Renal cortex interstitium (tissue), 11 donors: ENCODE measurements around the gene PROSER3. TPM values are rescaled to one million over a fixed set of nuclear protein-coding genes. Genes with fewer than 3 reads are reported as not detected.
"Not testable (repeated sequence)": the region's sequence is repeated elsewhere in the genome, so short reads cannot be mapped to it uniquely, and the experiment has no call there.

Source experiments
- DNase-seq, 11 donors: peaks; one replicate each; pipeline ENCODE4 v3.0.0-alpha.2; 2013; ENCODE audit warnings: low read depth in 9 of 11, low spot score in 4 of 11; ENCODE audit errors: extremely low read depth in 1 of 11
- polyA plus RNA-seq, 3 donors: library from polyadenylated mRNA; unstranded; fragments of 120-200 nt; gene quantifications; one replicate each; pipeline ENCODE4 v1.2.1, GENCODE V29; 2013; ENCODE audit not compliant: insufficient read length in 3 of 3

Gene PROSER3
- polyA plus RNA-seq, 3 donors, result 14.5 to 23.7 (median 16.3) TPM

DNA sequence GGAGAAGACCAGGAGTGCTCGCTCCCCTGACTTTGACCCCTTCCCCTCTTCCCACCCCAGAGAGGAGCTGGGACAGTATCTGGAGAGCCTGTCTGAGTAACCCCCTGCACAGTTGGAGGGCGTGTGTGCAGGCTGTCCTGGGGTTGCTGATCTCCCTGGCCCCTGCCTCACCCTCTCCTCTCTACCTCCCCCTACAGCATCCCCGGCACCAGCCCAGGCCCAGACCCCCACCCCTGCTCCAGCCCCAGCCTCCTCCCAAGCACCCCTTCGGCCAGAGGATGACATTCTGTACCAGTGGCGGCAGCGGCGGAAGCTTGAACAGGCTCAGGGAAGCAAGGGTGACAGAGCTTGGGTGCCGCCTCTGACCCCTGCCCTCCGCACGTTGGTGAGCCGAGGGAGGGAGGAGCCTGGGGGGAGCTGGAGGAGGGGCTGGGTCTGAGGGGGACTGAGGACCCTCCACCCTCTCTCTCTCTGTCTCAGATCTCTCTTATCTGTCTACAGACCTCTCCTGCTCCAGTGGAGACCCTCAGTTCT lies 8.7 kb downstream of the PROSER3 start:
- no peak for DNase-seq

DNA sequence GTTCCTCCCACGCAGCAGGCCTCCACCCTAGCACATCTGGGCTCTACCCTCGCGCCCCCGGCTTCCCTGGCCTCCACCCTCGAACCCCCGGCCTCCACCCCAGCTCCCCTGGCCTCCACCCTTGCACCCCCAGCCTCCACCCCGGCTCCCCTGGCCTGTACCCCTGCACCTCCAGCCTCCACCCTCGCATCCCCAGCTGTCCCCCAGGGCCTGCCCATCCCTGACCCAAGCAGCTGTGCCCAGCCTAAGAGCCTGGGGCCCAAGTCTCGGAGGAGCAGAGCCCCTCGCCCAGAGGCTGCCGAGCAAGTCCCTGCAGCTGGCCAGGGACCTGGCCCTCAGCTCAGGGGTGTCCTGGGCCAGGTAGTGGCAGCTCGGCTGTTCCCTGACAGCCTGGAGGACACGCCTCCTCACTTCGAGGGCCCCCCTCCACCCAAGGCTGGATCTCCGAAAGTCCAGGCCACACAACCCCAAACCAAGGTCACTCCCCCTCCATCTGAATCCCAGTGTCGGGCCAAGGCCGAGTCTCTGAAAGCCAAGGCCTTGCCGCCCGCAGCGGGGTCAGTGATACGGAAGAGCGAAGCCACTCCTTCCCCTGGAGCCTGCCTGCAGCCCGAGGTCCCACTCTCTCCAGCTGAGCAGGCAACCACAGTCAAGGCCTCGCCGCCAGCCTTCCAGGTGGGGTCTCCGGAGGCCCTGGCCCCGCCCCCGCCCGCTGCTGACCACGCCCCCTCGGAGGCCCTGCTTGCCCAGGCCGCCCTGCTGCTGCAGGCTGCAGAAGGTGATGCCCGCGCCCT lies 9.5 kb downstream of the PROSER3 start:
- peak in 2 of 11 donors; percentile 52 to 67 for DNase-seq

DNA sequence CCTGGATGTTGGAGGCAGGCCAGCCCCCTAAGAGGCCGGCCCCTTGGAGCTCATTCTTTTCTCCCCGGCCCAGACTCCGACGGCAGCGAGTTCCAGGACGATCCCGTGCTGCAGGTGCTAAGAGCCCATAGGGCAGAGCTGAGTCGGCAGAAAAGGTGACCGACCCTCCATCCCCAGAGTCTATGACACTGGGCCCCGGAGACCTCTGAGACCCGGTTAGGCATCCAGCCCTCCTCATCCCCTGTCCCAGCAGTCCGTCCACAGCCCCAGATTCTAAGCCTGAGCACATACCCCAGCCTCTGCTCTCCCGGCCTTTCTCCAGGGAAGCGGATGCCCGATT lies 10.1 kb downstream of the PROSER3 start:
- no peak for DNase-seq

DNA sequence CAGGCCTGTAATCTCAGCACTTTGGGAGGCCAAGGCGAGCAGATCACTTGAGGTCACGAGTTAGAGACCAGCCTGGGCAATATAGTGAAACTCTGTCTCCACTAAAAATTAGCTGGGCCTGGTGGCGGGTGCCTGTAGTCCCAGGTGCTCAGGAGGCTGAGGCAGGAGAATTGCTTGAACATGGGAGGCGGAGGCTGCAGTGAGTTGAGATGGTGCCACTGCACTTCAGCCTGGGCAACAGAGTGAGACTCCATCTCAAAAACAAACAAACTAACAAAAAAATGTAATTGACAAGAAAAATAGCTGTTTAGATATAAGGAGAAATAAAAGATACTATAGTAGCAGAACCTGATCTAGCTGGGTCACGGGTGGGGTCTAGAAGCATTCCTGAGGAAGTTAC lies 14.4 kb downstream of the PROSER3 start:
- not testable (repeated sequence) for DNase-seq

GRCh38 chr19:35773020-35773806 lies 15.2 kb downstream of the PROSER3 start:
- DNase-seq, result no peak

DNA sequence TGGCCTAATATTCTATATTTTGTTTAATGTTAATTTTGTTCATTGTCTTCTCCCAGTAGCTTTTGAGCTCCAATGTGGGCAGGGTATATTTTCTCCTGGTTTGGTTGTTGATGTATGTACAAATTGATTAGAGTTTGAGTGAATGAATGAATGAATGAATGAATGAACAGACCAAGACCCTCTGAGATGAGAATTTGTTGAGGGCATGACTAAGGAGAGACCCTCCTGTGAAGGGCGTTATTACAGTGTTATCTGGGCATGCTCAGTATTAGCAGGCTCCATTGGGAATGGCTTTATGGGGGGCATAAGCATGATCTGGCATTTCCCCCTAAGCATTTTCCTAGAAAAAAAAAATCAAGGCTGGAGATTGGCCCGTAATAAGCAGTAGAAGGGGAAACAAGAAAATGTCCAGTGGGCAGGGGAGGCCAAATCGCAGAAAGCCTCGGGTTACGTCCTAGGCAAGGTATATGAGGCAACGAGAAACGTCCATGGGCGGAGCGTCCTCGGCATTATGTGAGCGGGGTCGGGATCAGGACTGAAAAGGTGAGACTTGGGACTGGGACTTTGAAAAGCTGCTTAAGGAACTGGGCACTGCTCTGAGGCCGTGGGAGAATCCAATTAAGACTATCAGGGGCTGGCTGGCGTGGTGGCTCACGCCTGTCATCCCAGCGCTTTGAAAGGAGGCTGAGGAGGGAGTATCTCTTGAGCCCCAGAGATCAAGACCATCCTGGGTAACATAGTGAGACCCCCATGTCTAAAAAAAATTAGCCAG lies 16.5 kb downstream of the PROSER3 start:
- no peak for DNase-seq

DNA sequence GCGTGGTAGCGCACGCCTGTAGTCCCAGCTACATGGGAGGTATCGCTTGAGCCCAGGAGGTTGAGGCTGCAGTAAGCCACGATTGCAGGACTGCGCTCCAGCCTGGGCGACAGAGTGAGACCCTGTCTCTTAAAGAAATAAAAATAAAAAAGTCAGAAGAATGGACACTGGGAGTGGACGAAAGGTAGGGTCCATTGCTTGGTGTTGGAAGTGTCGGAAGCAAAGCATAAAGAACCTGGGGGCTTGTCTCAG lies 17.0 kb downstream of the PROSER3 start:
- DNase-seq, result no peak

DNA sequence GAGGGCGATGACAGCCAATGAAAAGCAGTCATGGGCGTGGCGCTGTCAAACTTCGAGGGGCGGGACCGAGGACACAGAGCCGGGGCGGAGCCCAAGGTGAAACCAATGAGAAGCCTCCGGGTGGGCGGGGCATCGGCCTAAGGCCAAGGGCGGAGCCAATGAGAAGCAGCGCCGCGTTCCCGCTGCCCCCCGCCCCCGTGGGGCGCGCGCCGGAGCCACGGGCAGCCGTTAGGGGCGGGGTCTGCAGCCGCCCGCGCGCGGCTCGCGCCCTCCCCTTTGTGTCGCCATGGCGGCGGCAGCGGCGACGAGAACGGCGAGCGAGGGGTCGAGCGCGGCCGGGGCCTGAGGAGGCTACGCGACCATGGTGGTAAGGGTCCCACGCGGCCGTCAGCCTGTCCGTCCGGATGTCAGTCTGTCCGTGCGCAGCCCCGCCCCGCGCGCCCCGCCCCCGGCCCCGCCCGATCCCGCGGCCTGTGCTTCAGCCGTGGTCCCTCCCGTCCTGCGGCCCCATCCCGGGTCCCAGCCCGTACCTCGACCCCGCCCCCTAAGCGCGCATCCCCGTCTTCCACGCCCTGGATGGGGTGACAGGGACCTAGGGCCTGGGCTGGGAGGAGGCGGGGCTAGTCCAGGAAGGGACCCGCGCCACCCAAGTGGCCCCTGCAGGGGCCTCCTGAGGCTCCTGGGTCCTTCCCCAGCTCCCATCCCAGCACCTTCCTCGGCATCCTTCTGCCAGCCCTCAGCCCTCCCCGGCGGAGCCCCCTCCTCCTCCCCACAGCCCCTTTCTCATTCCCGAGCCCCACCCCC lies 17.5 kb downstream of the PROSER3 start, which contains the start of gene ARHGAP33:
Gene ARHGAP33 (plus strand): TSS at position 267 of the 804 bp plus-strand sequence. CDS start 95 bp downstream, at position 362.
- peak; percentile 91 to 98 (median 97) for DNase-seq

DNA sequence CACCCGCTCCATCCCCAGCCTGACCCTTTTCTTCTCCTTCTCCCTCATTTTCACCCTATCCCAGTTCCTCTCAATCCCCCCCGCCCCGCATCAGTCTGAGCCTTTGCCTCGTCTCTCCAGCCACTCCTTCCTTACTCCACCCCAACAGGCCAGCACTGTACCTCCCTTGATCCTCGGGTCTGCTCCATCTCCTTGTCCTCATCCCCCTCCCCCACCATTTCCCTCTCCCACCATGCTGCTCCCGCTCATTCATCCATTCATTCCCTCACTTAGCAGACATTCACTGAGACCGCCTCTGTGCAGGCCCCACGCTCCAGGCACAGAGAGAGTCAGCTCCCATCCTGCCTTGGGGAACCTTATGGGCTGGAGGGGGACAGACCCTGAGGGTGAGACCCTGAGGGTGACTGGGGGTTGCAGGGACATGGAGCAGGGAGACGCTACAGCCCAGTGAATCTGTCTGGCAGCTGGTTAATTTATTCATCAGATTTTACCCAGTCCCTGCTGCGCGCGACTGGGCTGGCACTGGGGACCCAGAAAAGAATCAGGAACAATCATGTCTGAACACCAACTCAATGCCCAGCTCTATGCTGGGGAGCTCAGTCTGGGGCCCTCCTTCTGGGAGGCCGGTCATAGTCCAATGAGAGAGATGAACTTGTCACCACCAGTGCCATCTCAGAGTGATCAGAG lies 18.3 kb downstream of the PROSER3 start:
- DNase-seq, result no peak

- DNase-seq, result no peak
Observed at GRCh38 chr19:35777086-35777841, 19.3 kb downstream of the PROSER3 start.

- DNase-seq, result no peak
Observed at GRCh38 chr19:35777961-35778360, 20.0 kb downstream of the PROSER3 start.

GRCh38 chr19:35779033-35779432 lies 21.1 kb downstream of the PROSER3 start:
- DNase-seq, result no peak

- DNase-seq, result no peak
Observed at GRCh38 chr19:35780058-35780457, 22.1 kb downstream of the PROSER3 start.

- DNase-seq, result no peak
Observed at GRCh38 chr19:35780717-35781116, 22.7 kb downstream of the PROSER3 start.

GRCh38 chr19:35781650-35782049 lies 23.7 kb downstream of the PROSER3 start:
- no peak for DNase-seq

DNA sequence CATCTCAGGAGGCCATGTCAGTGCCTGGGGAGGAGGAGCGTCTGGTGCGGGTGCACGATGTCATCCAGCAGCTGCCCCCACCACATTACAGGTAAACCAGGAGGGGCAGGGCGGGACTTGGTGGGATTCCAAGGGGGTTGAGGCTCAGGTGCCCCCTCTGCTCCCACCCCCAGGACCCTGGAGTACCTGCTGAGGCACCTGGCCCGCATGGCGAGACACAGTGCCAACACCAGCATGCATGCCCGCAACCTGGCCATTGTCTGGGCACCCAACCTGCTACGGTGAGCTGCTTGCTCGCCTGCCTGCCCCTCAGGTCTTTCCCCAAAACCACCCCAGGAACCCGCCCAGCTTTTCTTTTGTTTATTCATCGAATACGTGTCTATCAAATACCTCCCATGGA lies 24.6 kb downstream of the PROSER3 start:
- no peak for DNase-seq
